Mucosa of descending colon (tissue), 3 donors: Measurements from ENCODE around the gene PANX3. TPM values are rescaled to one million over a fixed set of nuclear protein-coding genes. Genes with fewer than 3 reads are reported as not detected.

ENCODE experiments used
- ATAC-seq: fragments of 200-7000 bp; cut with Tn5 transposase; one replicate; pipeline ENCODE4 v1.9.1; 2020; ENCODE audit warnings: mild to moderate bottlenecking, moderate library complexity
- DNase-seq, 3 donors: peaks; one replicate each; pipeline ENCODE4 v3.0.0-alpha.2; 2020
- H3K36me3 ChIP-seq: fragments of 200-600 bp; one replicate; pipeline ENCODE4 v1.8.0; 2021; ENCODE audit warnings: low read depth, mild to moderate bottlenecking
- H3K4me1 ChIP-seq: fragments of 200-600 bp; one replicate; pipeline ENCODE4 v1.8.0; 2021; ENCODE audit warnings: low read depth, mild to moderate bottlenecking
- H3K4me3 ChIP-seq: fragments of 200-600 bp; one replicate; pipeline ENCODE4 v1.8.0; 2021; ENCODE audit warnings: mild to moderate bottlenecking
- H3K9me3 ChIP-seq: fragments of 200-600 bp; one replicate; pipeline ENCODE4 v1.8.0; 2021; ENCODE audit warnings: mild to moderate bottlenecking
- intact Hi-C, 2 donors: fragments of 100-400 bp; cut with DNase I in 1 of 2; cut with micrococcal nuclease in 1 of 2; formaldehyde crosslinking; loops; one replicate each; pipeline versions ENCODE4 v1.11.0 to v1.11.1; 2022; cut with DNase I, micrococcal nuclease
- total RNA-seq, 3 donors: library from RNA; stranded (reverse); fragmentation: NEBNext Ultra II Directional in 2 of 3; extraction: Animal tissue kit (Norgen Biotek cat#: 25700) in 2 of 3; gene quantifications; one replicate each; pipeline versions ENCODE4 v1.2.1 to v1.2.4, GENCODE V29; 2021 to 2023
- TF ChIP-seq, protein P1 (sequence below): fragments of 200-600 bp; IDR thresholded peaks from one replicate; pipeline ENCODE4 v1.8.0; 2022; ENCODE audit warnings: antibody characterized with exemption, mild to moderate bottlenecking
- donor health status: DM: no; HTN: no; CAD: no; lungs with moderate emphysema.
- donor health status: DM: no; HTN: no; CAD: no.
- donor health status: DM: no; HTN: yes; CAD: no.

PANX3 gene
- total RNA-seq, 3 donors from 2014 or later = not detected

DNA sequence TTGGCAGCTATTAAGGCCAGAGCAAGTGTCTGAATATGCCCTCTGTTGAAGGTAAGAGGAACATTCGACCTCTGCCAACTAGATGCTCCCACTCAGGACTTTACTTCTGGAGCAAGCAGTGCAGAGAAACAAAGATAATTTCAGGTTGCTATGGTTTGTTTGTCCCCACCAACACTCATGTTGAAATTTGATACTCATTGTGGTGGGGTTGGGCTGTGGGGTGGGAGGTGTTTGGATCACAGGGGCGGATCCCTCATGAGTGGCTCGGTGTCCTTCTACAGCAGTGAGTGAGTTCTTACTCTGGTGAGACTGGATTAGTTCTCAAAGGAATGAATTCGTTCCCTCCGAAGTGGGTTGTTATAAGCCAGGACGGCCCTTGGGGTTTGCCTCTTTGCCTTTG is 29.4 kb upstream of the PANX3 start:
- H3K9me3 ChIP-seq = no peaks in the 10 kb centered on the region
- H3K4me1 ChIP-seq = peaks cover 9% of the 10 kb centered on the region
- DNase-seq (no peak), ATAC-seq (no peak)
- no peaks in the 10 kb centered on the region for H3K36me3 ChIP-seq
- H3K4me3 ChIP-seq = no peak overlapping the region
- intact Hi-C loops = no loop called here
- TF ChIP-seq, protein P1, sequence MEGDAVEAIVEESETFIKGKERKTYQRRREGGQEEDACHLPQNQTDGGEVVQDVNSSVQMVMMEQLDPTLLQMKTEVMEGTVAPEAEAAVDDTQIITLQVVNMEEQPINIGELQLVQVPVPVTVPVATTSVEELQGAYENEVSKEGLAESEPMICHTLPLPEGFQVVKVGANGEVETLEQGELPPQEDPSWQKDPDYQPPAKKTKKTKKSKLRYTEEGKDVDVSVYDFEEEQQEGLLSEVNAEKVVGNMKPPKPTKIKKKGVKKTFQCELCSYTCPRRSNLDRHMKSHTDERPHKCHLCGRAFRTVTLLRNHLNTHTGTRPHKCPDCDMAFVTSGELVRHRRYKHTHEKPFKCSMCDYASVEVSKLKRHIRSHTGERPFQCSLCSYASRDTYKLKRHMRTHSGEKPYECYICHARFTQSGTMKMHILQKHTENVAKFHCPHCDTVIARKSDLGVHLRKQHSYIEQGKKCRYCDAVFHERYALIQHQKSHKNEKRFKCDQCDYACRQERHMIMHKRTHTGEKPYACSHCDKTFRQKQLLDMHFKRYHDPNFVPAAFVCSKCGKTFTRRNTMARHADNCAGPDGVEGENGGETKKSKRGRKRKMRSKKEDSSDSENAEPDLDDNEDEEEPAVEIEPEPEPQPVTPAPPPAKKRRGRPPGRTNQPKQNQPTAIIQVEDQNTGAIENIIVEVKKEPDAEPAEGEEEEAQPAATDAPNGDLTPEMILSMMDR = no peak

GRCh38 chr11:124582565-124582964 is 28.7 kb upstream of the PANX3 start:
- no peak for DNase-seq
- H3K4me3 ChIP-seq = no peak overlapping the region
- no peak for ATAC-seq
- H3K36me3 ChIP-seq = no peaks in the 10 kb centered on the region
- intact Hi-C loops = no loop called here
- TF ChIP-seq, protein P1 = no peak
- peaks cover 9% of the 10 kb centered on the region for H3K4me1 ChIP-seq
- H3K9me3 ChIP-seq = no peaks in the 10 kb centered on the region

- TF ChIP-seq, protein P1 = no peak
- Histone ChIP-seq H3K4me3 (no peak overlapping the region), H3K9me3 (no peaks in the 10 kb centered on the region), H3K36me3 (no peaks in the 10 kb centered on the region), H3K4me1 (peaks cover 9% of the 10 kb centered on the region)
- peak in 1 of 3 donors; percentile 27 for DNase-seq
- intact Hi-C loops = loop anchor here in 1 of 2 donors (2.0 kb wide), 1 partner anchor 169 kb away; no protein-coding TSS in a partner anchor
- ATAC-seq = peak; percentile 90
These were observed 27.4 kb upstream of the PANX3 start for GRCh38 chr11:124583781-124584180.

GRCh38 chr11:124584681-124585372 is 26.4 kb upstream of the PANX3 start:
- Histone ChIP-seq H3K4me3 (no peak overlapping the region), H3K36me3 (no peaks in the 10 kb centered on the region), H3K9me3 (no peaks in the 10 kb centered on the region), H3K4me1 (peaks cover 9% of the 10 kb centered on the region)
- intact Hi-C loops = loop anchor here in 1 of 2 donors (2.0 kb wide), 1 partner anchor 170 kb away; no protein-coding TSS in a partner anchor
- ATAC-seq = no peak
- no peak for DNase-seq
- TF ChIP-seq, protein P1 = no peak

GRCh38 chr11:124586238-124586860 is 24.9 kb upstream of the PANX3 start:
- Histone ChIP-seq H3K36me3 (no peaks in the 10 kb centered on the region), H3K9me3 (no peaks in the 10 kb centered on the region), H3K4me3 (no peak overlapping the region), H3K4me1 (peaks cover 9% of the 10 kb centered on the region)
- DNase-seq (peak in 2 of 3 donors; percentile 68 to 85), ATAC-seq (peak; percentile 49)
- TF ChIP-seq, protein P1 = peak; percentile 29
- intact Hi-C loops = no loop called here
